Measurements from ENCODE around the gene ETNK1.

- no peak for TF ChIP-seq CTCF (IDR thresholded peaks at IDR 0.05)
- TF ChIP-seq EZH2 (IDR thresholded peaks at IDR 0.05; ENCODE audit: borderline replicate concordance, insufficient read depth, low read depth, low read length, poor library complexity, severe bottlenecking): no peak
Observed at GRCh38 chr12:22628228-22628627, 3.3 kb downstream of the ETNK1 start.
